GM19239 (cell line): ENCODE measurements around the gene MOCS3.

Experiments used
- DNase-seq: peaks from one replicate; pipeline ENCODE4 v3.0.0; 2011; ENCODE audit warnings: low spot score; ENCODE audit not compliant: insufficient read length
- FAIRE-seq: peaks from 2 replicates; lab custom pipeline; 2011; peaks lifted over from hg19 to GRCh38; lab: Jason Lieb, UNC

MOCS3 gene

GRCh38 chr20:50980071-50980681, 21.6 kb downstream of the MOCS3 start:
- FAIRE-seq: no peak
- DNase-seq: no peak

GRCh38 chr20:50980851-50981713, 22.5 kb downstream of the MOCS3 start:
- DNase-seq (peak; percentile 59), FAIRE-seq (peak; percentile 51)

GRCh38 chr20:50981714-50982048, 23.1 kb downstream of the MOCS3 start:
- DNase-seq (no peak), FAIRE-seq (no peak)

- FAIRE-seq: no peak
- no peak for DNase-seq
Measured at GRCh38 chr20:50982363-50982762, 23.7 kb downstream of the MOCS3 start.

GRCh38 chr20:50983321-50983720, 24.7 kb downstream of the MOCS3 start:
- no peak for FAIRE-seq
- no peak for DNase-seq

GRCh38 chr20:50987493-50988210, 29.0 kb downstream of the MOCS3 start:
- FAIRE-seq (peak; percentile 63), DNase-seq (peak; percentile 65)

GRCh38 chr20:50991076-50991475, 32.5 kb downstream of the MOCS3 start:
- no peak for DNase-seq
- FAIRE-seq: no peak

- no peak for DNase-seq
- FAIRE-seq: no peak
Measured at GRCh38 chr20:50992336-50992732, 33.7 kb downstream of the MOCS3 start.

GRCh38 chr20:50992733-50993457, 34.3 kb downstream of the MOCS3 start:
- no peak for FAIRE-seq
- DNase-seq: peak; percentile 59

GRCh38 chr20:50993876-50994275, 35.3 kb downstream of the MOCS3 start:
- DNase-seq: no peak
- no peak for FAIRE-seq

GRCh38 chr20:50995506-50995905, 36.9 kb downstream of the MOCS3 start:
- DNase-seq: no peak

GRCh38 chr20:50996901-50997865, 38.6 kb downstream of the MOCS3 start:
- no peak for FAIRE-seq
- no peak for DNase-seq

More at GRCh38 chr20:50995506-50995905, 36.9 kb downstream of the MOCS3 start:
- no peak for FAIRE-seq

GRCh38 chr20:50999355-50999754, 40.7 kb downstream of the MOCS3 start:
- DNase-seq: no peak
- no peak for FAIRE-seq

- DNase-seq: no peak
- no peak for FAIRE-seq
Measured at GRCh38 chr20:51001430-51002265, 43.0 kb downstream of the MOCS3 start.

GRCh38 chr20:51002633-51003032, 44.0 kb downstream of the MOCS3 start:
- DNase-seq (no peak), FAIRE-seq (no peak)

- no peak for DNase-seq
- no peak for FAIRE-seq
Measured at GRCh38 chr20:51003753-51004152, 45.1 kb downstream of the MOCS3 start.

GRCh38 chr20:51004305-51004727, 45.7 kb downstream of the MOCS3 start:
- DNase-seq (no peak), FAIRE-seq (no peak)

GRCh38 chr20:51004781-51005180, 46.2 kb downstream of the MOCS3 start:
- no peak for DNase-seq
- FAIRE-seq: no peak
